NOMO-1 treated with dmso at 0.1 percent for 144 hours (cell line): ENCODE results near the gene GTF3C1.
A peak's percentile ranks its signal among the peaks of the same experiment; 100 is the strongest.

Experiments used
- DNase-seq: peaks from one replicate; lab custom pipeline; 2025; ENCODE audit not compliant: unreplicated experiment; lab: John Stamatoyannopoulos, UW

GTF3C1 gene

DNA sequence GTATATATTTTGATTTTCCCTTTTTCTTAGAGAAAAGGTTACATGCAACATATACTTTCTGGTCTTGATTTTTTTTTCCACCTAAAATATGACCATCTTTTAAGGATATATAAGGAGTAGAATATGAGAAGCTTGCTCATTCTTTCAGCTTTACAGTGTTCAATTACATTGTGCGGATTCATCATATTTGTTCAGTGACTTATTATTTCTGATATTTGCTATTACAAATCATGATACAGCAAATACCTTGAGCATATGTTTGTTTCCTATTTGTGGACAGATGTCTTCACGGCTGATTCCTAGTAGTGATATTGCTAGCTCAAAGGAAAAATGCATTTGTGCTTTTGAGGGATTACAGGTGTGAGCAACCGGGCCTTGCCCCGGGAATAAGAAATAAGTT, 18.4 kb upstream of the GTF3C1 start:
- no peak for DNase-seq

DNA sequence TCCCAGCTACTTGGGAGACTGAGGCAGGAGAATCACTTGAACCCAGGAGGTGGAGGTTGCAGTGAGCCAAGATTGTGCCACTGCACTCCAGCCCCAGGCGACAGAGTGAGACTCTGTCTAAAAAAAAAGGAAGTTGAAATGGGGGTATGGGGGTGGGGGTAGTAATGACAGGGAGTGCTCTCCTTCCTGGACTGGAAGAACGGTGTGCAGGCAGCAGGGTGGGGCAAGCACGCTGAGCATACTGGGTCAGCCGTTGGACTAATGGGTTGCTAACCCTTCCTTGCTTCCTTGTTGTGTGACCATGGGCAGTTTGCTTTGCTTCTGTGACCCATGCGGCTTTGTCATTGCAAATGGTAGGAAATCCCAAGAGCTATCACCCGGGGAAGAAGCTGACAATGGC, 16.7 kb upstream of the GTF3C1 start:
- peak; percentile 96 for DNase-seq

DNA sequence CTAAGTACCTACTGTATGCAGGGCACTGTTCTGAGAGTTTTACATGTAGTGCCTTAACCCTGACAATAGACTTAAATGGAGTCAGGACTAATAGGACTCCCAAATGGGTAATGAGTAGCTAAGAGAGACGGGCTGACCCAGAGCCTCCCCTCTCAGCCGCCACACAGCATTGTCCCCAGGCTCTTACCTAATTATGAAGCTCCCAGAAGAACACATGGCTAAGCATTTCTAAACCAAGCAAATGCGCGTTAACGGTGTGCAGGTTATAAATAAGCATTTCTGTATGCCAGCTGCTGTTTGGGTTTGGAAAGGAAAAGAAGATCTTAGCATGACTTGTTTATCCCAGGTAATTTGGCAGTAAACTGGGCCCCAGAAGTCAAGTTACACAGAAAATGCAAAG, 14.5 kb upstream of the GTF3C1 start:
- DNase-seq: no peak

DNA sequence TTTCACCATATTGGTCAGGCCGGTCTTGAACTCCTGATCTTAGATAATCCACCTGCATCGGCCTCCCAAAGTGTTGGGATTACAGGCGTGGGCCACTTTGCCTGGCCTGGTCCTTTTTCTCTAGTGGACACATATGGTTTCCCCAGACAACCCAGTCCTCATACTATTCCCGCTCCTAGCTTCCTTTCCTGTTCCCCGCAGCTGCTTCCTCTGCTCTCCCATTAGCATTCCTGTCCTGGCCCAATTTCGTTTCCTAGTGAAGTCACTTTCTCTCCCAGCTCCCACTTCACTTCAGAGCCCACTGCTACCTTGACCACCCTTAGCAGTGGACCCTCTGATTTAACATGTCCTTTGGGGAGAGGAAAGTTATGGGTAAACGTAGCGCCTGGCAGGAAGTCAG, 11.5 kb upstream of the GTF3C1 start:
- no peak for DNase-seq

DNA sequence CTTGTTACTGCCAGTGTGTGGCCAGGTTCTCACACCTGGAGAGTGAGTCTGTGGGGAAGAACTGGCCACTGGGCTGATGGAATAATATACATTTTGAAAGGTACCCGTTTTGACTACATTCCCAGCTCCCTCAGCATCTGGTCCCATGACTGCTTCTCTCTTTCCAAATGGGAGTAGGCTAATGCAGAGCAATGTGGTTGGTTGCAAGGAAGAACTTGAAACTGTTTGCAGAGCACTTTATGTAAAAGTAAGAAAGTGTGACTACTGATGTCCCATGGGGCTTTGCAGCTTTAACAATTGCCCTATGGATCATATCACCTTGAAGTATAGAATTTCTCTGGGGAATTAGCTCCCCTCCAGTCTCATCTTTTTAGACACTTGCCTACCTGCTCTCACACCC, 9.2 kb upstream of the GTF3C1 start:
- no peak for DNase-seq

DNA sequence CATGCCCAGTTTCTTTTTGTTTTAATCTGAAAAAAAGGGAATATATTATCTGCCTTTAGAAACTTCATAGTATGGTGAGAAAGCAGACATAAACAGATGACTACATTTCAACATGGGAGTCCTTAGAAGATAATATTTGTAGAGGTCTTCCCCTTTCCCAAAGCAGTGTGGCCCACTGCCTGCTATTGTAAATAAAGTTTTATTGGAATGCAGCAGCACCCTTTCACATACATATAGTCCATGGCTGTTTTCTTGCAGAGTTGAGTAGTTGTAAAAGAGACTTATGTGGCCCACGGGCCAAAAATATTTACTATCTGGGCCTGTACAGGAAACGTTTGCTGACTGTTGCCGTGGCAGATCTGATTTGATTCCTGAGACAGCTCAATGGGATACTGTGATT, 8.7 kb upstream of the GTF3C1 start:
- DNase-seq: no peak

DNA sequence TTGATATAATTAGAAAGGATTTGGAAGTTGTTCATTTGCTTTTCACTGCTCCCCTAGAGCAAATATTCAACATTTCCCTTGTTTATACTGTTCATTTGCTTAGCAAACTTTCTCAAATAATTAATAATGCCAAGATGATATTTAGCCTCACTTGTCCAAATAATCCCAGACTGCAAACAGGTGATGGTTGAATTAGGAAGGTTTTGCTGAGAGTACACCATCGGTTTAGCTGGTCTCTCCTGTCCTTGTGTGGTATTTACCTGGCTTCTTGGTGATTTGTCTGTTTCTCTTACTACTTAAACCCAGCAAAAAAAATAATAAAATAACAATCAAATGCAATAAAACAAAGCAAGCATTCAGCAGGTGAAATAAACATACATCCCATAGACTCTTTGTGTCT, 6.8 kb upstream of the GTF3C1 start:
- DNase-seq: no peak

DNA sequence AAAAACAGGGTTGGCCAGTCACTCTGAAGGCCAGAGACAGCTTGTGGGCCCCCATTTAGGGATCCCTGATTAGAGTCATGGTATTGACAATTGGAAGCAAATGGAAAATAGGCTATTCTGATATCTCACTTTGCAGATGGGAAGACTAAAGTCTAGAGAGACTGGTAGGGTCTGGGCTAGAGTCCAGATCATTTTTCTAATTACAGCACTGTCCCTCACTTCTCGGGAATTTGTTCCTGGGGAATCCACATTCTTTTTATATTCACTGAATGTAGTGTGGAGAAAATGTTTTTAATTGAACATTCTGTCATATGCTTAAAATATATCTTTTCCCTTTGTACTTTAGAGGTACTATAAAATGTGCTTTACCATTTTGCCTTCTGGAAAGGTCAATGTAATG, 1.3 kb upstream of the GTF3C1 start:
- no peak for DNase-seq

DNA sequence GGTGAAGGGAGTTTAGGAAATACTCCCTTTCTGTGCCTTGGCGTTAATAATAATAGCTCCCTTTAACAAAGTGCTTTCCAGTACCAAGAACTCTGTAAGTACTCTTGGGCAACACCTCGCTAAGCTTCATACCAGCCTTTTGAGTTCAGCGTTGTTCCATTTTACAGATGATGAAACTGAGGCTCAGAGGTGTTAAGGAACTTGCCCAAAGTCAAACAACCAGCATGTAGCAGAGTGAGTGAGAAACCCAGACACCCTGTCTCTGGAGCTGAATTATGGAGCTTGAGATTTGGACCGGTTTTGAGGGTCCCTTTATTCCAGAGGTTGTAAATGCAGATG, 838 bp upstream of the GTF3C1 start:
- DNase-seq: no peak

DNA sequence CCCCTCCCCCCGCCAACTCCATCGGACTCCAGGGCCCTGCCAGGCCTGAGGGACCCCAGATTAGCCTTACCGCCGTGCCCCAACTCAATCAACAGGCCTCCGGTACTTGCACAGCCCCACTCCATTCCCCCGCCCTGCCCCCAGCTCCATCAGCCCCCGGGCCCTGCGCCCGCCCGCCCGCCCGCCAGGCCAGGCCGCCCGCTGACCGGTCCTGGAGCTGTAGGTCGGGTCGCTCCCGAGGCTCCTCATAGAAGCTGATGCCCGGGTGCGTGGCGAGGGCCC, 308 bp downstream of the GTF3C1 start:
- DNase-seq: no peak

DNA sequence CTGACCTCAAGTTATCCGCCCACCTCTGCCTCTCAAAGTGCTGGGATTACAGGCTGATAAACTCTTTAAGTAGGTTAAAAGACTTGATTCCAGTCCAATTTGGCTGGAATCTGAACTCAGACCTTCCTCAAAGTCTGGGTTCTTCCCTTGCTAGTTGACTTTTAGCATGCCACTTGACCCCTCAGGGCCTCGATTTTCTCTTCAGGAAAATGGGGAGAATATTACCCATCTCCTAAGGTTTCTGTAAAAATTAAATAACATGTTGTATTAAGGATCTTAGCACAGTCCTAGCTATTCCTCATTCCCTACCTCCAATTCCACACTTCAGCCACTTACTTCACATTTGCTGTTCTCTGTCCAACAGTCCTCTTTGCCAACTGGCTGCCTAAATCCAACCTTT, 1.9 kb downstream of the GTF3C1 start:
- DNase-seq: no peak

DNA sequence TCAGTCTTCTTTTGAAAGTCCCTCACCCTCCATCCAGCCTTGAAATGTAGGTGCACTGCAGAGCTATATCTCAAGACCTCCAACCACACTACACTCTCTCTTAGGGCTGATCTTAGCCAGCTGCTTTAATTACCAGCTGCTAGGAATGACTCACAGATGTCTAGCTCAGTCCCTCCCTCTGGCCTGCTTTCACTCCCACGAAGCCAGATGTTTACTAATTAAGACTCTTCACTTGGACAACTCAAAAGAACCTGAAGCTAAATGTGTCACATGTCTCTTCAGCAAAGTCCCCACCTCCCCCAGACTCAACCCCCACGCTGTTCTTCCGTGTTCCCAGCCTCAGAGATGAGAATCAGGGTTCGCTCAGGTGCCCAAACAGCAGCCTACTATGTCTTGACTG, 2.6 kb downstream of the GTF3C1 start:
- no peak for DNase-seq

DNA sequence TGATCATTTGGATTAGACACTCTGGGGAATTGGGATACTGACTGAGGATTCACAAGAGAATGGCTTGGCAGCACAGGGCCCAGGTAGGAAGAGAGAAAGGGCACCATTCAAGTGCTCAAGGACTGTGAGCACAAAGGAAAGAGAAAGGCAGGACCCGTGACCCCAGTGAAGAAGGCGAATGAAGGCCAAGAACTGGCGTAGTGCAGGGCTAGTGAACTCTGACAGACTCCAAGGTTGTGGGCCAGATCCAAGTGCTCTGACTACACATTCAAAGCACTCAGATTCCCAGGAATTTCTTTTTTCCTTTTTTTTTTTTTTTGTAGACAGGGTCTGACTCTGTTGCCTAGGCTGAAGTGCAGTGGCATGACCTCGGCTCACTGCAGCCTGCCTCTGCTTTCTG, 5.0 kb downstream of the GTF3C1 start:
- DNase-seq: no peak

DNA sequence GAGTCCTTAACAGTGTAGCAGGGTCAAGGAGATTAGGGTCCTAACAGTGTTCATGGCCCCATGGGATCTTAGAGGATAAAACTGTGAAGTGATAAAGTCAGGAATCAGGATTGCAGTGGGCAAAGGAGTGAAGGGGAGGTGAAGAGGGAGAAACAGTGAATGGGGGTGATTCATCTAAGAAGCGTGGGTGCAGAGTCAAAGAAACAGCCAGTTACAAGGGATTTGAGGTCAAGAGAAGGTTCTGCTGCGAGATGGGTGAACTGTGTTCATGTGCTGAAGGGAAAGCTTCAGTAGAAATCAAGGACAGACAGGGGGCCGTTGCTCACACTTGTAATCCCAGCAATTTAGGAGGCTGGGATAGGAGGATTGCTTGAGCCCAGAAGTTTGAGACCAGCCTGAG, 5.9 kb downstream of the GTF3C1 start:
- DNase-seq: no peak

DNA sequence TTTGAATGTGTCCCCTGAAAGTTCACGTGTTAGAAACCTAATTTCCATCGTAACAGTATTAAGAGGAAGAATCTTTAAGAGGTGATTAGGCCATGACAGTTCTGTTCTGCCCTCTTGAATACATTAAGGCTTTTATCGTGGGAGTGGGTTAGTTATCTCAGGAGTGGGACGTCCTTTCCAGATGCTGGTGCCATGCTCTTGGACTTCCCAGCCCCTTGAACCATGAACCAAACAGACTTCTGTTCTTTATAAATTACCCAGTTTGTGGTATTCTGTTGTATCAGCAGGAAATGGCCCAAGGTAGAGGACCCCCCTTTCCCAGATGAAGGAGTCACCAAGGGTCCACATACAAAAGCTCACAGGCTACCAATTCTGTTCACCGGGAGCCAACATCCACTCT, 10.1 kb downstream of the GTF3C1 start:
- no peak for DNase-seq

DNA sequence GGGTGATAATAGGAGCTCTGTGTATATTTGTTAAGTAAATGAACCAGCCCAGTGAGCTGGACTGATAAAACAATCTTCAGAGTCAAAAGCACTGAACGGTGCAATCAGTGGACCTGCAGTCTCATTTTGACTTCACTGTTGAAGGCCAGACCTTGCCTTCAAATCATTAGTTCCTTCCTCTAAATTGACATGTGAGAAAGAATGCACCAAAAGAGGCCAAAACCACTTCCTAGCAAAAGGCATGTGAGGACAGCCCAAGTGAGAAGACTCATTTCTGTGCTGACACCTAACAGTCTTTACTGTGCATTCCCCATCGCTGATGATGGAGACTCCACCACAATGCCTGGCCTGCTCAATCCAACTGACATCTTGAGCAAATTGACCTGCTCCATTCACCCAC, 10.6 kb downstream of the GTF3C1 start:
- no peak for DNase-seq

DNA sequence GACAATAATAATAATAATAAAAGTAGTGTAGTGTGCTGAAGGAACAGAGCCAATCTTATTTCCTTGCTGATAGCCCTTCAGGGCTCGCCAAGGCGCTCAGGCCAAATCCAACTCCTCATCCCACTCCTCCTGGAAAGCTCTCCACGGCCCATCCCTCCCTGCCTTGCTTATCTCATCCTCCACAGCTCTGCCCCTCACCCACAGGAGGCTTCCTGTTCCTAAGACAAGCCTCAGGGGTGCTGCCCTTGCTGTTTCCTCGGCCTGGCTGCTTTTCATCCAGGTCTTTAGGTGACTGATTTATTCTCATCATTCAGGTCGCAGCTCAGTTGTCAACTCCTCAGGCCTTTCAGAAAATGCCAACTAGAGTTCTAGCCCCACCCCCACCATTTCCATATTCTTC, 11.2 kb downstream of the GTF3C1 start:
- DNase-seq: no peak

DNA sequence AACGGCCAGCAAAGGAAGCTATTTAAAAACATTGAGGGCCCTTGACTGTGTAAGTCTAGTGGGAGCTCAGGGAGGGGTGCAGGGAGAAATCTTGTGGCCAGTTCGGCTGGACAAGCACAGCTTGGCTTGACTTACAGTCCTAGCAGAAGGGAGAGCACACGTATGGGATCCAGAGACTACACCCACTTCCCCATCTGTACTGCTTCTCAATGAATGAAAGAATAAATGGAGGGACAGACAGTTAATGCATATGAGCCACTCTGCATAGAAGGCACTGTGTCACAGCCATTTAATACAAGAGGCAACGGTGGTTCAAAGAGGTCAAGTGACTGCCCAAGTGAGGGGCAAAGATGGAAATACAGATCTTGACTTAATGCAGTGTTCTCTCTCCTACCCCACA, 15.5 kb downstream of the GTF3C1 start:
- no peak for DNase-seq

DNA sequence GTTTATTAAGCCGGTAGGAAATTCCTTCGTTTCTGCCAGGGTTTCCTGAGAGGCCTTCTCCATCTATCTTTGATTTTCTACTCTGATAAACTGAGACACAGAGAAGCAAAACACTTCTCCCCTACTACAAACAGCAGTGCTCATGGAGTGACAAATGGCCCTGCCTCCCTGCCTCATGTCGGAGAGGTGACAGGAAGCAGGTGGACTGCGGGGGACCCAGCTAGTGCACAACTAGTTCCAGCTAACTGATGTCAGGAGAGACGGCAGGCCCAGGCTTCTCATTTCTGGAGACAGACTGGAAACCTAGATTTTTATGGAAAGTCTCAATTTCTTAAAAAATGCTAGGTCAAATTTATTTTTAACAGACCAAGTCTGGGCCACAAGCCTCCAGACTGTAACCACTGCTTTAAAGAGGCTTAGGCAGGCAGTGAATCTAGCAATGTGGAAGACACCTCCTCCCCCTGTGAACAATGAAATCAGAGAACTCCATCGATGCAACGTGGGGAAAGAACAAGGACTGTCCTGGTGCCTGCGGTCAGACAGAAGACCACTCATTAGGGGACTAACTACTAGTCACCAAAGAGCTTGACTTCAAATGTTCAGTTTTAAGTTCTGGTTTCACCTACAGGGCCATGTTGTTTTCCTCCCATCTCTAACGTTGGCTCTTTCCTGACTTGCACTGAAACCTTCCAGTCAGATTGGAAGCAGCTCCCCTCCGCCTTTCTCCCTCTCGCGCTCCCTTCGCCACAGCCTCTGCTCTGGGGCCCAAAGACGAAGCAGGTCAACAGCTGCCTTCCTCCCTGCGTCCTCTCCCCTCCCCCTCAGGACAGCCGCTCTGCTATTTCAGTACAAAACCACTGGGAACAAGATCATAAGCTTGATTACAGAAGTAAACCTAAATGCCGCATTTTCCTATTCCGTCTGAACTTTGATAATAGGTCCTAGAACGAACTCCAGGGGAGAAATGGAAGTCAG, 17.6 kb downstream of the GTF3C1 start:
- DNase-seq: no peak

DNA sequence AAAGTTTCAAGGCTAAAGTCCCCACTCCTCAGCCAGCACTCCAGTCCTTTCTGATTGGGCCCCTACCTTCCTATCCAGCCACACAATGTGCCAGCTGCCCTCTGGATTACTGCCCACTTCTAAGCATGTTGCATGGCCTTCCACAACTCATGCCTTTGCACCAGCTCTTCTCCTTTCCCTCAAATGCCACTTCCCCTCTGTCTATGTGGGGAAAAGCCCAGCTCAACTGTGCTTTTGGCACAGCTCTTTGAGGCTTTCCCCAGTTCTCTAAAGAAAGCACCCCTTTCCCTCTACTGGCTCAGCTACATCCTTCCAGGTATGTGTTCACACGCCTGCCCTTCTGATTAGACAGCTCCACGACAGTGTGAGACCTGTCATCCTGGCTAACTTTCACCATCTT, 18.5 kb downstream of the GTF3C1 start:
- no peak for DNase-seq

DNA sequence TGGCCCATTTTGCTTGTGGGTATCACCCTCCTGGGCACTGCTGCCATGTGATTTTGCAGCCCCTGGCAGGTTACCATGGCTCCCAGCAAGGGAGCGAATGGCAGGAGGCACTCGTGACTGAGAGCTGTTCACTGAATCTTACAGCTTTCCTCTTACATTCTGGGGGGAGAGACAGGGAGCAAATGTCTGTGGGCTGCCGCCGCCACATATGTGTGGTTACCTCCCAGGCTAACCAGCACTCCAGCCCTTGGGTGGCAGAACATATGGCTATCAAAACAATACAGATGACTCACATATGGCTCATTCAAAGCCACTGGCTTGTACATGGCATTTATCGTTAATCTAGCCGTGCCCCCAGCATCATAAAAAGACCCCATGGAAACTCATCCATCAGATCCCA, 19.8 kb downstream of the GTF3C1 start:
- no peak for DNase-seq

DNA sequence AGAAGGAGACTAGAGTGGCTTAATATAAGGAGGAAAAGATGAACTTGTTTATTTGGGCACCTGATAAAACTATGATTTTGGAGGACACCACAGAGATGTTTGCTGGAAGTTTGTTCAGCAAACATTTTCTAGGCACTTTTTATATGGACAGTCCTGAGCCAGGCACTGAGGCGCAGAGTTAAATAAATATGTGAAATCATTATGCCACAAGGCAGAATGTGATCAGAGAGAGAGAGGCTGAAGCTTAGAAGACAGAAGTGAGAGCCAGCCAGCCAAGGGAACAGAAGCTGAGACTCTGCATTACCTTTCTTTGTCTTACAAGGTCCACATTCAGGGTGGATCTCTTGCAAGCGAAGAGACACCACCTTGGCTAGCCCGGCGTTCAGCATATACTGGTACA, 21.4 kb downstream of the GTF3C1 start:
- DNase-seq: no peak

DNA sequence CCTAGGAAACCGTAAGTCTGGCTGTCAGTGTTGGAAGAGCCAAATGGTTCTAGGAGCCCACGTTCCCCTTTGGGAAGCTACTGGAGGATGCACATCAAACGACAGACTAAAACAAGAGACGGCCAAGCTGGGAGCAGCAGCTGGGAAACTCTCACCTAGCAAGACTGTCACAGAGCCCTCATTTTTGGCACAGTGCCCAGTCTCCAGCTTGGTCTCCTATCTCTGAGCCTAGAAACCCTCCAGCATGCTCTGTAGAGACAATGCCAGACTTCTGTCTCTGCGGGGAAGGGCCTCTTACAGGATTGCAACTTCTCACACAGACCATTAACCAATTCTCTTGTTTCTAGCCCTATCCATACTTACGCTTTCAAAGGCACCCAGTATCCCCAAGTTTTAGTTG, 23.5 kb downstream of the GTF3C1 start:
- DNase-seq: no peak
